NCI-H1417 (cell line): ENCODE results near the gene GFPT2.
A peak's percentile ranks its signal among the peaks of the same experiment; 100 is the strongest.

ENCODE experiments used
- DNase-seq, 3 experiments: peaks; one replicate each; lab custom pipeline; 2025; lab: John Stamatoyannopoulos, UW

Gene GFPT2

DNA sequence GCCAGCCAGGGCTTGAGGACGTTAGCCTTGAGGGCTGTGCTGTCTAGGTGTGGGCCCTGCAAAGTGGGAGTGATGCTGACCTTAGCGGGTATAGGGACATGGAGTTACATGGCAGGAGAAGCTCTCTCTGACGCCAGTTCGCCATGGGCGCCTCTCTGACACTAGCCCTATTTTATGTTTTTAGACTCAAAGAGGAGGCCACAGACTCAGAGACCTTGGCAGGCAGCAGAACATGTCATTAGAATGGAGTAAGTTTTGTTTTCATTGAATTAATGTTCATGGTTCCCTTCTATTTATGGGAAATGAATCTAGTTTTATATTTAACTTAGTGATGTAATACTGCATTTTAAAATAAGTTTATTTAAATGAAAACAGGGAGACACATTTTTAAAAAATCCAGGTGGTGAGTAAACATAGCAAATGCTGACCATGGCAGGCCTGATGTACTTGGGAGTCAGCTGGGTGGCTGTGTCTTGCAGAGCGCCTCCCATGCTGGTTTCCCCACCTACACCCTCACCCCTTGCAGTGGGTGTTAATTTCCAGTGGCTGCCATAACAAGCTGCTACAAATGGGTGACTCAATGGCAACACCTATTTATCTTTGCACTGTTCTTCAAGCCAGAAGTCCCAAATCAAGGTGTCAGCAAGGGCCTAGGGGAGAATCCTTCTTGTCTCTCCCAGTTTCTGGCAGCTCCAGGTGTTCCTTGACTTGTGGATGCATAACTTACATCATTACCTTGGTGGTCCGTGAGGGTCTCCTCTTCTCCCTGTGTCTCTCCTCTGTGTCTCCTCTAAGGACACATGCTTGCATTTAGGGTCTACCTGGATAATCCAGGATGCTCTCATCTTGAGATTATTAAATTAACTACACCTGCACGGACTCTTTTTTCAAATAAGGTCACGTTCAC lies 25.6 kb upstream of the GFPT2 start:
- DNase-seq = no peak

DNA sequence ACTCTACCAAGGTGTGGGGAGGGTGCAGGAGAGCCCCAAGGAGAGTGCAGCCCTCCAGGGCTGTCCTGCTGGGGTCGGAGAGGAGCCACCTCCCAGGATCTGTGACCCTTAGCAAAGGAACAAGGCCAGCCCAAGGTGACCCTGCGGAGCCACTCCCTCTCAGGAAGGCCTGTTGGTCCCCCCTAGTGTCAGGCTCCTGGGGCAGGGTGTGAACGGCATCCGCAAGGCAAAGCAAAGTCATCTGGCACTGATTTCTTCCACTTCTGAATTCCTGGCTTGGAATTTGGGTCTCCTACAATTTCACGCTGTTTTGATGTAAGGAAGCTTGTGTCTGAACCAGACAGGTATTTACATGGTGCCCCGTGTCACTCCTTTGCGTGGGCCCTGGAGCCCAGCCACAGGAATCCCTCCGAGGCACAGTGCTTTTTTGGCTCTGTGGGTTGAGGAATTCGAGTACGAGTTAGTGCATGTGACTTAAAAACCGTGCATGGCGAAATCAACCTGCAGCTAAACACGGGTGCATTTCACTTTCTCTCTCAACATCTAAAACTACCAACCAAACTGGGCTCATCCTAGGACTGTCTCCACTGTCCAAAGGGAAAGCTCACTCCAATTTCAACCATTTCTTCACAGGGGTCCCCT lies 24.5 kb upstream of the GFPT2 start:
- DNase-seq = no peak

DNA sequence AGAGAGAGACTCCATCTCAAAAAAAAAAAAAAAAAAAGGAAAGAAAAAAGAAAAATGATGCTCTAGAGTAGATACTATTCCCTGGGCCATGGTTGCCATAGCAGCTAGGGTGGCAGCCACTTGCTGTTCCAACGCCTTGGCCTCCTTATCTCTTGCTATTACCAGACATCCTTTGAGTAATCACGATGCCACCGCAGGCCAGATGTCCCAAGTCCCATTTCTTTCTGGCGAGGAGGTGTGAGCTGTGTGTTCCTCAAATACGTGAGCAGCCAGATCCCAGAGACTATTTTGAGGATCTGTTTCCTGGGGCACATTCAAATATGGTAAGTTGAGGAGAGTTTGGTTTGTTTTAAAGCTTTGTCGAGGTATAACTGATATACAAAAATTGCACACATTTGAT lies 23.4 kb upstream of the GFPT2 start:
- no peak for DNase-seq

DNA sequence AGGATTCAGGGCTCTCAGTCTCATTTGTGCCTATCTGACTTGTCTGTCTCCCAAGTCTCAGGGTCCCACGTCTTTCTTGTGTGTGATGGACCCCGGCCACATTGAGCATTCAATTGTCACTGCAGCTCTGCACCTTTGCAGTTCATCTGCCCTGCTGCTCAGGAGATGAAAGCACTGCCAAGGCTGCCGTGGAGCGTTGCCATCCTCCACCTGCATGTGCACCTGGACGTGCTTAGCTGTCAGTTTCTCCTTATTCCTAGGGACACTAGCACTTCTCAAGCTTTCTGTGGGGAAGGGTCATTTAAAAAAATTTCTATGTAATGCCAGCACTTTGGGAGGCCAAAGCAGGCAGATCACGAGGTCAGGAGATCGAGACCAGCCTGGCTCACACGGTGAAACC lies 22.8 kb upstream of the GFPT2 start:
- no peak for DNase-seq

DNA sequence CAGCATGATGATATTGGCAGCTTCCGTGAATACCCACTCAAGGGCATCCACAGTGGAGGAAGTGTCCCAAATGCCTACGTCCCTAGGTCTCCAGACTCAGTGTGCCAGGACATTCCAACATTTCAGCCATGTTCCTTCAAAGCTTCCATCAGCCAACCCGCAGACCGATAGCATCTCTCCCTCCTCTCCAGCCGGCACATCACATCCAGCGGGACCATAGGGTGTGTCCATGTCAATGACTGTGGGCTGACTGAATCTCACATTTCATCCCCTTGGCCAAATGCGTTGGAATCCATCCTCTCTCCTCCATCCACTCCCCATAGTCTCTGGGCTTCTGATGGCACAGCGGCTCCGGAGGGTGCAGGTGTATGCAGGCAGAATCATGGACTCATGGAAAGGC lies 22.2 kb upstream of the GFPT2 start:
- no peak for DNase-seq

DNA sequence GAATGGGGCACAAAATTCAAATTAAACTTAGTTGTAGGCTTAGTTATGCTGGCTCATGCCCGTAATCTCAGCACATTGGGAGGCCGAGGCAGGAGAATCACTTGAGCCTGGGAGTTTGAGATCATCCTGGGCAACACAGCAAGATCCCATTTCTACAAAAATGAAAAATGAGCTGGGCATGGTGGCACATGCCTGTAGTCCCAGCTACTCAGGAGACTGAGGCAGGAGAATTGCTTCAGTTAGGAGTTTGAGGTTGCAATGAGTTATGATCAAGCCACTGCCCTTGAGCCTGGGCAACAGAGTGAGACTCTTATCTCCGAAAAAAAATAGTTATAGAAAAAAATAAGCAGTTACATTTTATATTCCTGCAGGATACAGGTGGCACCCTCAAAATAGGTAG lies 20.7 kb upstream of the GFPT2 start:
- no peak for DNase-seq

DNA sequence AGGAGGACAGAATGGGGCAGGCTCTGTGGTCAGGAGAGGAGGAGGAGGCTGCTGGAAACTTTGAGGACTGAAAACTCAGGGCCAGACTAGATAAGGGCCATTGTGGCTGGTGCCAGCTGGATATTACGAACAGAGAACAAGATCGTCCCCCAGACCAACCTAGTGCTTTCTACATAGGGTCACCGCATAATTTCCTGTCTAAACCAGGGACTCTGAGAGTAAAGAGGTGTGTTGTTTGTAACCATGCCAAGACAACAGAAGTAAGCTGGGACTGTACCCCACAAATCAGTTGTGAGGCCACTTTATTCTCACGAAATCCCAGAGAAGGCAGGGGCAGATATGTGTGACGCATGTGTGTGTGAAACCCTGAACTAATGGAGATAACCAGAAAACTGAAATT lies 20.3 kb upstream of the GFPT2 start:
- no peak for DNase-seq

DNA sequence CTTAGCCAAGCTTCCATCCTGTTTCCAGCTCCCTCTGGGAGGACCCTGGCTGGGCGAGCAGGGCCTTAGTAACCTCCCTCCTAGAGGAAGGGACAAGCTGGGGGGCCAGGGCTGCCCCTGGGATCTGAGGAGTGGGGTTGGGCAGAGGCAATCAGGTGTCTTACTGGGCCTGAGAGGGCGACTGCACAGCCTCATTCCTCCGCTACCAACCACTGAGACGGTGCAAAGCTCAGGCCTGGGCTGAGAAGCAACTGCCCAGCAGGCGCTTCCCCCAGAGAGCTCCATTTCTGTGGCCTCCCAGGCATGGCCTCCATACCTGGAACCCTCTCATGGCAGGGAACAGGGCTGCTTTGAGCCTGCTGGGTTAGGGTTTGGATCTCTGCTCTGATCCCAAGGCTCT lies 18.8 kb upstream of the GFPT2 start:
- DNase-seq = no peak

DNA sequence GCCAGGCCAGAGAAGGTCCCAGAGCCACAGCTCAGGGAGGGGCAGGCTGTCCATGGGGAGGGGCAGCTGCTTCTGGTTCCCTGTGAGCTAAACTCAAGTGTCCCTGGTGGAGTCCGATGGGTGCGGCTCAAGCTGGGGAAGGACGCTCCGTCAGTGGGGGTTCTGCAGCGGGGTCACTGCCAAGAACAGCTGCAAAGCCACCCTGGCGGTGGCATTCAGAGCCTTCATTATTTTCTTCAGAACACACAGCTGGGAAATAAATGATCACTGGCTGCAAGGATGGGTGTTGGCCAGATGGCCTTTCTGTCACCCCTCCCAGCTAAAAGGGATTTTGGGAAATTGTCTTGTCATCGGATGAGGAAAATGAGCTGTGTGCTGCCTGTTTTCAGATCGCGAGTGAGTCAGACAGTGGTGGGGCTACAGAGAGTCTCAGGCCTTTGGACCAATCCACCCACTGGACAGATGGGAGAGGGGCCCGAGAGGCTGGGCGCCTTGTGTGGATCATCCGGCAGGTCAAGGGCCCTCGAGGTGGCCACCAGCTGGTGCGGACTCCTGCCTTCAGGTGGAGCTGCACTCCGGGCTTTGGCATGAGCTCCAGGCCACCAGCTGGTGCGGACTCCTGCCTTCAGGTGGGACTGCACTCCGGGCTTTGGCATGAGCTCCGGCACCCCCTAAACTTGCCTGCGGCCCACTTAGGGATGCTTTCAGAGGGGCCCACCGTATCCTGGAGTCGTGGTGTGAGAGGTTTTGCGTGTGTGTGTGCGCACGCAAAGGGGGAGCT lies 17.9 kb upstream of the GFPT2 start:
- no peak for DNase-seq

DNA sequence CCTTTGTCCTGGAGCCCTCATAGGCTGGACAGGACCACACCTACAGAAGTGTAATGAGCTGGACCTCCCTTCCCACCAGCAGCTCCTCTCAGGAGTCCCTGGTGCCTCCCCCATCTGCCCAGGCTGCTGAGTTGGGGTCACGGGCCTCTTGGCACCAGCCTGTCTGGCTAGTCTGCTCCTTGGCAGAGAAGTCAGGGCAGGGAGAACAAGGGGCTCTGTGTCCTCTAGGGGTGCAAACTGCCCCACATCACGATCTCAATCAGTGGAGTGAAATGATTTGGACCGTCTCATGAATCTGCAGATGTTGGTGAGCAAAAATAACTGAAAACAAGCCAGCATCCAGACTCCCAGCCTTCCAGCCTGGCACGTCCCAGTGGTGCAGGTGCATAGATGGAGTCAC lies 14.9 kb upstream of the GFPT2 start:
- no peak for DNase-seq

DNA sequence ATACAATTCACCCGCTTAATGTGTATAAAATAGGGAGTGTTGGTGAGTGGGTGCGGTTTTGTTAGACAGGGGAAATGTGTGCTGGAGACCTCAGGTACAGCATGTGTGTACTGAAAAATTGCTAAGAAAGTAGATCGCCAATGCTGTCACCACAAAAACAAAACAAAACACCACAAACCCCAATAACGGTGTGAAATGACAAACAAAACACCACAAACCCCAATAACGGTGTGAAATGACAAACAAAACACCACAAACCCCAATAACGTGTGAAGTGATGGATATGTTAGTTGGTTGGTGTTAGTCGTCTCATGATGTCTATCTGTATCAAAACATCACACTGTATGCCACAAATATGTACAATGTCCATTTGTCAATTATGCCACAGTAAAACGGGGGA lies 14.2 kb upstream of the GFPT2 start:
- DNase-seq = no peak

DNA sequence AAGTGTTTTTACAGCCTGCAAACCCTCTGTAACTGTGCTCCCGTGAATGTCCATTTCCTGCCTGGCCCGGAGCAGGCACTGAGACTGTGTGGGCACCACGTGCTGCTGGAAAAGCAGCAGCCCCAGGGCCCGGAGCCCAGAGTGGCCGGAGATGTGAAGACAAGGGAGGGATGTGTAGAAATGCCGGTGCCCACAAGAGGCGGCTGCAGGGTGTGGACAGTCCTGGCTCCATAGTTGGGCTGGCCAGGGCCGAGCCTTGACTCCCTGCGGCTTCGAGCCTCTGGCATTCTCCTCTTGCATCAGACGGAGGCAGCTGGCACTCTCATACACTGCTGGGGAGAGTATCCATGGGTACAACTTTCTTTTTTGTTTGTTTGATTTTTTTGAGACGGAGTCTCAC lies 13.2 kb upstream of the GFPT2 start:
- DNase-seq = no peak

DNA sequence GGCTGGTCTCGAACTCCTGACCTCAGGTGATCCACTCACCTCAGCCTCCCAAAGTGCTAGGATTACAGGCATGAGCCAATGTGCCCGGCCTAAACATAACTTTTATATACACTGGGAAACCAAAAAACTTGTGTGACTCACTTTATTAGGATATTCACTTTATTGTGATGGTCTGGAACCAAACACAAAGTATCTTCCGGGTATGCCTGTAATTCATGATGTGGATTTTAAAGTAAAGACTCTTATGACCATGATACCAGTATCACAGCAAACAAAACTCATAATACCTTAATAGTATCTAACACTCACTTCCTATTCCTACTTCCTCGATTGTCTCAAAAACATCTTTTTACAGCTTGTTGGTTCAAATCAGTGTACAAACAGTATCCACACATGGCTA lies 12.7 kb upstream of the GFPT2 start:
- no peak for DNase-seq

DNA sequence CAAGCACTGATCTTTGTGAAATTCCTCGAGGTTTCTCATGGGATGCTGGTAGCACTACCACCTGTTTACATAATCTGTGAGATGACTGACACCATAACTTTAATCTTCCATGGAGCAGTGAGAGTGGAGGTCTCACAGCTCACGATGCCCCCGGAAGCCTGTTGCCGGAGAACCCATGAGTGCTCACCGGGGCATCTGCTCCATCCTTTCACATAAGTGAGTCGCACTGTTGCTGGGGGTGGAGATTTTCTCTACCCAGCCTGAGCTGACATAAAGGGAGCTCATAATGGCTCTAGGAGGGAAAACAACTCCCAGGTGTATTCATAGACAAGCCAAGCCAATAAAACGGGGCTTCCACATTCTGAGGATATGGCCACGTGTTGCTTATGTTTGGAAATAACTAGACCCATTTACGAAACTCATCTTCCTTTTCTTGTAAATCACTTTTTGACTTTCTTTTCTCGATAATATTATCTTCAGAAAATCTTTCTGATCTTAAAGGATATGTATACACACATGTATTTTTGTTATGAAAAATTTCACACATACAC lies 11.2 kb upstream of the GFPT2 start:
- DNase-seq = no peak

DNA sequence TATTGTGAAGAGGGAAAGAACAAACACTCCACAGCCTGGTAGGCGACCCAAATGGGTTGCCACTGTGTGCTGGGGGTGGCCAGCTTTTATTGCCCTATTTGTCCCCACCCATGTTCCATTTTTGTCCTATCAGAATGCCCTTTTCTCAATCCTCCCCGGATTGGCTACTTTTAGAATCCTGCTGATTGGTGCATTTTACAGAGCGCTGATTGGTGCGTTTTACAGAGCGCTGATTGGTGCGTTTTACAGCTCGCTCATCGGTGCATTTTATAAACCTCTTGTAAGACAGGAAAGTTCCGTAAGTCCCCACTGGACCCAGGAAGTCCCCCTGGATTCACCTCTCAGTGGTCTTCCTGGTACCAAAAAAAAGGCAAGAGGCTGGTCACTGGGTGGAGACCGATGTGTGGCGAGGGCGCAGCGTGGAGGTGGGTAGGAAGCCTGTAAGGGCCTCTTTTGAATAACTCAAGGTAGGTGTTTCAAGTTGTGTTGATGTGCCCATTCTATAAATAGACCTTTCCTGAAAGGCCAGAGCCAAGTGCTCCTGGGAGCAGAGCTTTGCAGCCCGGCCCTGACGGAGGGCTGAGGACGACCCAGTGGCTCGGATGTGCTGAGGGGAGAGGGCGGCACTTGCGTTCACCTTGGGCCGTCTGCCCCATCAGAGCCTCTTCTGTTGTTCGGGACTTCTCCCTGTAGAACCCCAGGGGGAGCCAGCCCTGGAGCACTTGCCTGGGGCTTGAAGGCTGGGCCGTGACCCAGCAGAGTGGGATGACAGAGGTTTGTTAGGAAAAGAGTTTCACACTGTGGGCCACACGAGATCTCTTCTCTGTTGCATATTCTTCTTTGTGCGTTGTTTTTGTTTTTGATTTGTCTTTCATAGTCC lies 7.2 kb upstream of the GFPT2 start:
- no peak for DNase-seq

DNA sequence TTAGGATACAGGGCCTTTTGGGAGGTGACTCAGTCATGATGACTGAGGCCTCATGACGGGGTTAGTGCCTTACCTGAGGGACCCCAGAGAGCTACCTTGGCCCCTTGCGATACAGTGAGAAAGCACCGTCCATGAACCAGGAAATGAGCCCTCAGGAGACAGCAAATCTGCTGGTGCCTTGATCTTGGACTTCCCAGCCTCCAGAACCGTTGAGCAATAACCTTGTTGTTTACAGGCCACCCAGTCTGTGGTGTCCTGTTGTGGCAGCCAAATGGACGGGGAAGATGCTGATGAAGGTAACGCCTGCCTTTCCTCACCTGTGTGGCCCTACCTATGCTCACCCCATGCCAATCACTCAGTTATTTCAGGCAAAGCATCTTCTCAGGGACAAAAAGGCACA lies 5.6 kb upstream of the GFPT2 start:
- DNase-seq = no peak

DNA sequence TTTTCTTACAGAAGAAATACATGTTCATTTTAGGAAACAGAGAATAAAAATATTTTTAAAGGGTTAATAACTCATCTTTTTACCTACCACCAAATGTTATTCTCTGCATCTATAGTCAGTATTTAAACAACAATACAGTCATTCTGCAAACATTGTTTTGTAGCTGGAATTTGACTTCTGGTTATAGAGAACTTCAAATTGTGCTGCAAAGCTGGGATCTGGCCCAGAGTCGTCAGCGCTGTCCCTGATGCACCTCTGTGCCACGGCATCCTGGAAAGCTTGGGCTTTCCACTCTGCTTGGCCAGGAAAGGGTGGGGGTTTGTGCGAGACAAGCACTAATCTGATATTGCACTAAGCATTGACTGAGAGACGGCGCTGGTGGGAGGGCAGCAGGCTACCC lies 5.0 kb upstream of the GFPT2 start:
- DNase-seq = no peak

DNA sequence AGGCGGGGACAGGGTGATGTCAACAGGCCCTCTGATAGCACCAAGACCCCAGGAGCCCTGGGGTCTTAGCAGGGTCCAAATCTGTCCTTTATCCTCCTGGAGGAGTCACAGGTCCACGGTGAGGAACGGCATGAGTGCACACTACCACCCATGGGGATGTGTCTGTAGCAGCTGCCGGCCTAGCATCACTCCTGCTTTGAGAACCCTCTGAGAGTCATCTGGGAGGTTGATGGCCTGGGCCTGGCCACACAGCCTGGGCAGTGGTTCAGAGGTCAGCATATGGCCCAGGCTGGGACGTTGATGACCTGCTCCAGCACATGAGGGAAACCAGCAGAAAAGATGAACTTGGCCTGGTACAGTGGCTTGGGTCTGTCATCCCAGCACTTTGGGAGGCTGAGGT lies 1.8 kb upstream of the GFPT2 start:
- no peak for DNase-seq

DNA sequence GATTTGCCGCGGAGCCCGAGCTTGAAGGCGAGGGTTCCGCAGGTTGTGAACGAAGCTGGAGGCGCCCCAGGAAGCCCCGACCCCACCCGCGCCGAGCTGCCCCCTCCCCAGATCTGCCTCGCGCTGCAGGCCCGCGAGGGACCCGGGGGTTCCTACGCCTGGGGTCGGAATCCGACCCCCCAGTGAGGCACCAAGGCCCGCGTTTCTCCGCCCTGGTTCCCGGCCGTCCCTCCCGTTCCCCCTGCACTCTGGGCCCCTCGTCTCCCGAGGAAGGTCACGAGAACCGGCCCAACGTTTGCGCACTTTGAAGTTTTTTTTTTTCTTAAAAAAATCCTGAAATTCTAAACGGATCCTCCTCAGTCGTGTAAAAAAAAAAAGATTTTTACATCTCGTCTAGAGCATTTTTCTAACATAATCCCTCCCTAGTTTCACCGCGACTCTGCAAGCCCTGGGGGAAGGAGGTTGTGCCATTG lies 880 bp upstream of the GFPT2 start:
- DNase-seq = no peak

DNA sequence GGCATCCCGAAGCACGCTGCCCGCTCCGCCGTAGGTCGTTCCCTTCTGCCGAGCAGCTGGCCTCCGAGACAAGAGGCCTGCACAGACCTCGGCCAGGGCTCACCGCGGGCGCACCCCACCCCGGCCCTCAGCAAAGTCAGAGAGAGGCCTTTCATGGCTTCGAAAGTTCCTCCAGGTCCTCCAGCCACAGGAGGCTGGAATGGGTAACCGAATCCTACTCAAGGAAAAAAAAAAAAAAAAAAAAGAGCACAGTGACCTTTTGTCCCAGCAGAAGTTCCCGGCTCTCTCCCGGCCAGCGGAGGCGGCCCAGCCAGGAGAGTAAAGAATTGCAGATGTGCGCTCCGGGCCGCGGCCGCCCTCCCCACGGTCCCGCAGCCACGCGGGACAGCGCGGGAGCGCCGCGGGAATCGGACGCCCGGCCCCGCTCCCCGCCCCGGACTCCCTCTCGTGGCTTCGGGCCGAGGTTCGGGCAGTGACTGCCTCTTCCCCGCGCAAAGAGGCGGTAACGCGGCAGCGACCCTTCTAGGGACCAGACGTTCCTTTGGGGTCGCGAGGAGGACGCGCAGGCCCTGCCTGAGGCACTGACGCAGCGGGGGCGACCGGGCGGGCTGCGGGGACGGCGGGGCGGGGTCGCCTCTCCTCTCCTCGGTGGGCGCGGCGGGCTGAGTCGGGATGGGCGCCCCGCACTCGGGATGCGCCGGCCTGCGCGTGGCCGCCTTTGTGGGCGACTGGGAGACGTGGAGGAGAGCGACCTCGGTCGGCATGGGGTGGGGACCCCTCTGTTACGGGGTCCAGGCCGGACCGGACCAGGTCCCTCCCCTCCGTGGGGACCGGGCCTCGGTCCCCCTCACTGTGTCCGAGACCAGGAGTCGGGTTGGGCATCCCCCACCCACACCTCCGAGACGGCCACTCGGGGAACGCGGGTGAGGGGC lies 754 bp downstream of the GFPT2 start:
- peak in 1 of 3 experiments; percentile 22 for DNase-seq
